Loucy (cell line): ENCODE measurements around the gene PHACTR4.
"Not testable (repeated sequence)": the region's sequence is repeated elsewhere in the genome, so short reads cannot be mapped to it uniquely, and the experiment has no call there.

ENCODE experiments used
- H2AFZ ChIP-seq: fragments of 200-600 bp; sonication (generic); 2 replicates; pipeline ENCODE4 v1.6.0; 2016; ENCODE audit warnings: antibody characterized with exemption, mild to moderate bottlenecking, low read length, moderate library complexity
- H3F3A ChIP-seq: fragments of 200-600 bp; 2 replicates; pipeline ENCODE4 v1.6.0; 2016; ENCODE audit warnings: antibody characterized with exemption, low read depth, mild to moderate bottlenecking
- H3K27me3 ChIP-seq: fragments of 200-600 bp; sonication (generic); 2 replicates; pipeline ENCODE4 v1.6.1; 2014; ENCODE audit warnings: low read length, mild to moderate bottlenecking; ENCODE audit not compliant: insufficient read depth, poor library complexity, severe bottlenecking
- H3K36me3 ChIP-seq: fragments of 200-600 bp; sonication (generic); 2 replicates; pipeline ENCODE4 v1.6.1; 2016; ENCODE audit warnings: low read length; ENCODE audit not compliant: insufficient read depth
- H3K4me1 ChIP-seq: fragments of 200-600 bp; sonication (generic); 2 replicates; pipeline ENCODE4 v1.5.1; 2014; ENCODE audit warnings: low read length, mild to moderate bottlenecking; ENCODE audit not compliant: insufficient read depth, poor library complexity, severe bottlenecking
- H3K4me2 ChIP-seq: fragments of 200-600 bp; sonication (generic); 2 replicates; pipeline ENCODE4 v1.6.0; 2014; ENCODE audit warnings: antibody characterized with exemption, low read length, low read depth, mild to moderate bottlenecking; ENCODE audit not compliant: poor library complexity, severe bottlenecking
- H3K4me3 ChIP-seq: fragments of 200-600 bp; sonication (generic); 2 replicates; pipeline ENCODE4 v1.5.1; 2014; ENCODE audit warnings: low read length, mild to moderate bottlenecking, mixed read lengths; ENCODE audit not compliant: poor library complexity, severe bottlenecking
- H3K79me2 ChIP-seq: fragments of 200-600 bp; sonication (generic); 2 replicates; pipeline ENCODE4 v1.6.1; 2014; ENCODE audit warnings: low read length; ENCODE audit not compliant: insufficient read depth
- H3K9ac ChIP-seq: fragments of 200-600 bp; sonication (generic); 2 replicates; pipeline ENCODE4 v1.6.0; 2014; ENCODE audit warnings: mild to moderate bottlenecking, low read depth, low read length, moderate library complexity; ENCODE audit not compliant: poor library complexity, severe bottlenecking
- H3K9me2 ChIP-seq: fragments of 200-600 bp; sonication (generic); replicated peaks from 2 replicates; pipeline ENCODE4 v1.6.1; 2016; ENCODE audit warnings: low read depth, low read length, mixed read lengths
- H3K9me3 ChIP-seq: fragments of 200-600 bp; sonication (generic); 2 replicates; pipeline ENCODE4 v1.6.1; 2014; ENCODE audit warnings: mild to moderate bottlenecking, antibody characterized with exemption, low read length, low read depth; ENCODE audit not compliant: insufficient read depth
- H4K20me1 ChIP-seq: fragments of 200-600 bp; sonication (generic); 2 replicates; pipeline ENCODE4 v1.6.0; 2014; ENCODE audit warnings: antibody characterized with exemption, low read length, mild to moderate bottlenecking; ENCODE audit not compliant: insufficient read depth, poor library complexity, severe bottlenecking
- CTCF ChIP-seq: fragments of 200-600 bp; sonication (generic); conservative IDR thresholded peaks from 2 replicates; pipeline ENCODE4 v1.5.1; 2014; ENCODE audit warnings: mild to moderate bottlenecking, antibody characterized with exemption, low read length
- EZH2phosphoT487 ChIP-seq: fragments of 200-600 bp; IDR thresholded peaks from 2 replicates; pipeline ENCODE4 v1.6.1; 2018; ENCODE audit warnings: antibody characterized with exemption, mild to moderate bottlenecking, moderate library complexity, borderline replicate concordance

Gene PHACTR4

DNA sequence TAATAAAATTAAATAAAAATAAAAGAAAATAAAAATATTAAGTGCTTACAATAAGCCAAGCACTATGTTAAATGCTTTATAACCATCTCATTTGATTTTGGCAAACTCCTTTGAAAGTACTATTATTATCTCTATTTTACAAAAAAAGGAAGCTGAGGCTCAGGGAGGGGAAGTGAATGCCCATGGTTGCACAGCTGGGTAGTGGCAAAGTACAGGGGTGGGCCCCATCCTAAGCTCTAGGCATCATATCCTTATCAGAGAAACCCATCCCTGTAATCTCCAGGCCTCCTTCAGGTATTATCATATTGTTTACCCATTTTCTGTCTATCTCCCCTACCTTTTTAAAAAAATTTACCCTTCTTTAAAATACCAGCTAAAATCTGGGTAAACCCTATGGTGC is 43.0 kb upstream of the PHACTR4 start:
- H3K36me3 ChIP-seq = no peaks in the 10 kb centered on the region
- peaks cover 10% of the 10 kb centered on the region for H4K20me1 ChIP-seq
- H3K9me2 ChIP-seq = no peaks in the 10 kb centered on the region
- no peak overlapping the region for H3K9ac ChIP-seq
- 0 out of 2 replicates have a peak, but pooled peaks cover 5% of the 10 kb centered on the region for H3F3A ChIP-seq
- H3K4me1 ChIP-seq = peaks cover 9% of the 10 kb centered on the region
- H3K9me3 ChIP-seq = no peaks in the 10 kb centered on the region
- no peak overlapping the region for H2AFZ ChIP-seq
- peaks cover 31% of the 10 kb centered on the region for H3K79me2 ChIP-seq
- H3K4me3 ChIP-seq = no peak overlapping the region
- no peaks in the 10 kb centered on the region for H3K27me3 ChIP-seq
- H3K4me2 ChIP-seq = no peak overlapping the region
- TF ChIP-seq EZH2phosphoT487 (no peak), CTCF (no peak)

DNA sequence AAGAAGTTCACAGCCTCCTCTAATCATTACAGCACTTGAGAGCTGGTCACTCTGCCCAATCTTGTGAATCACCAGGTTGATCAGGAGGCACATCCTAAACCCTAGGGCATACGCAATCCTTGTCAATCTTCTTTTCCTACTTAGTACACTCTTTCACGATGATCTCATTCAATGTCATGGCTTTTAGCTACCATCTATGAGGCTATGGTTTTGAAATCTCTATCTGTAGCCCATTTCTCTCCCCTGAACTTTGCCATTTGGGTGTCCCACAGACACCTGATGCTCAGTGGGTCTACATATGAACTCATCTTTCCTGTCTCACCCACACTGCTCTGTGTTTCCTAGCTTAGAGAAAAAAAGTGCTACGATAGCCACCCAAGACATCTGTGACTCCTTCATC is 42.6 kb upstream of the PHACTR4 start:
- Histone ChIP-seq H3K27me3 (no peaks in the 10 kb centered on the region), H3K79me2 (peaks cover 35% of the 10 kb centered on the region), H3K4me3 (no peak overlapping the region), H3K36me3 (no peaks in the 10 kb centered on the region), H2AFZ (no peak overlapping the region), H3K9ac (no peak overlapping the region), H3K9me2 (no peaks in the 10 kb centered on the region), H3K9me3 (no peaks in the 10 kb centered on the region), H3F3A (0 out of 2 replicates have a peak, but pooled peaks cover 5% of the 10 kb centered on the region), H3K4me1 (peaks cover 13% of the 10 kb centered on the region), H3K4me2 (no peak overlapping the region), H4K20me1 (peaks cover 10% of the 10 kb centered on the region)
- no peak for TF ChIP-seq CTCF
- no peak for TF ChIP-seq EZH2phosphoT487

DNA sequence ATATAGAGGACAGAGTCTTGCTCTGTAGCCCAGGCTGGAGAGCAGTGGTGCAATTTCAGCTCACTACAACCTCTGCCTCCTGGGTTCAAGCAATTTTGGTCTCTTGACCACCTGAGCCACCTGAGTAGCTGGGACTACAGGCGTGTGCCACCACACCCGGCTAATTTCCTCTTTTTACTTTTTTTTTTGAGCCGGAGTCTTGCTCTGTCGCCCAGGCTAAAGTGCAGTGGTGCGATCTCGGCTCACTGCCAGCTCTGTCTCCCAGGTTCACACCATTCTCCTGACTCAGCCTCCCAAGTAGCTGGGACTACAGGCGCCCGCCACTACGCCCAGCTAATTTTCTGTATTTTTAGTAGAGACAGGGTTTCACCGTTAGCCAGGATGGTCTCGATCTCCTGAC is 42.1 kb upstream of the PHACTR4 start:
- H3K36me3 ChIP-seq, H3K4me3 ChIP-seq, H2AFZ ChIP-seq, H4K20me1 ChIP-seq, H3K9me2 ChIP-seq, H3K27me3 ChIP-seq, H3K9me3 ChIP-seq, H3F3A ChIP-seq, H3K9ac ChIP-seq, H3K4me2 ChIP-seq: not testable (repeated sequence)
- Histone ChIP-seq H3K4me1 (peaks cover 17% of the 10 kb centered on the region), H3K79me2 (peaks cover 39% of the 10 kb centered on the region)

DNA sequence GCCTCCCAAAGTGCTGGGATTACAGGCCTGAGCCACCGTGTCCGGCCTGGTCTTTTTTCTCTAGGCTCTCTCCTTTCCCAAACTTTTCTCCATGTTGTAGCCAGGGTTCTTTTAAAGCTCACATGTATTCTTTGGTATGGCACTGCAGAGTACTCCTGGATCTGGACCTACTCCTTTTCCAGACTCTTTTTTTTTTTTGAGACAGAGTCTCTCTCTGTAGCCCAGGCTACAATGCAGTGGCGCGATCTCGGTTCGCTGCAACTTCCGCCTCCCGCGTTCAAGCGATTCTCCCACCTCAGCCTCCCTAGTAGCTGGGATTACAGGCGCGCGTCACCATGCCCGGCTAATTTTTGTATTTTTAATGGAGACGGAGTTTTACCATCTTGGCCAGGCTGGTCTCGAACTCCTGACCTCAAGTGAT is 41.3 kb upstream of the PHACTR4 start:
- Histone ChIP-seq H3K79me2 (peaks cover 47% of the 10 kb centered on the region), H3K9me2 (no peaks in the 10 kb centered on the region), H4K20me1 (peaks cover 14% of the 10 kb centered on the region), H3K9me3 (no peaks in the 10 kb centered on the region), H2AFZ (peak overlapping the region; percentile 80), H3K9ac (peak overlapping the region; percentile 92), H3K36me3 (no peaks in the 10 kb centered on the region), H3K4me1 (peaks cover 25% of the 10 kb centered on the region), H3K4me2 (peak overlapping the region; percentile 87), H3K4me3 (peak overlapping the region; percentile 87), H3K27me3 (no peaks in the 10 kb centered on the region), H3F3A (0 out of 2 replicates have a peak, but pooled peaks cover 5% of the 10 kb centered on the region)
- TF ChIP-seq CTCF (no peak), EZH2phosphoT487 (no peak)
